ENCODE data around the gene MEIKIN. TPM values are rescaled to one million over a fixed set of nuclear protein-coding genes. Genes with fewer than 3 reads are reported as not detected.

The MEIKIN gene
- total and polyA plus RNA-seq, 2 of the 13 experiments (the other 11 are each of a cell fraction or from before 2014, with no cell fraction given): not detected

DNA sequence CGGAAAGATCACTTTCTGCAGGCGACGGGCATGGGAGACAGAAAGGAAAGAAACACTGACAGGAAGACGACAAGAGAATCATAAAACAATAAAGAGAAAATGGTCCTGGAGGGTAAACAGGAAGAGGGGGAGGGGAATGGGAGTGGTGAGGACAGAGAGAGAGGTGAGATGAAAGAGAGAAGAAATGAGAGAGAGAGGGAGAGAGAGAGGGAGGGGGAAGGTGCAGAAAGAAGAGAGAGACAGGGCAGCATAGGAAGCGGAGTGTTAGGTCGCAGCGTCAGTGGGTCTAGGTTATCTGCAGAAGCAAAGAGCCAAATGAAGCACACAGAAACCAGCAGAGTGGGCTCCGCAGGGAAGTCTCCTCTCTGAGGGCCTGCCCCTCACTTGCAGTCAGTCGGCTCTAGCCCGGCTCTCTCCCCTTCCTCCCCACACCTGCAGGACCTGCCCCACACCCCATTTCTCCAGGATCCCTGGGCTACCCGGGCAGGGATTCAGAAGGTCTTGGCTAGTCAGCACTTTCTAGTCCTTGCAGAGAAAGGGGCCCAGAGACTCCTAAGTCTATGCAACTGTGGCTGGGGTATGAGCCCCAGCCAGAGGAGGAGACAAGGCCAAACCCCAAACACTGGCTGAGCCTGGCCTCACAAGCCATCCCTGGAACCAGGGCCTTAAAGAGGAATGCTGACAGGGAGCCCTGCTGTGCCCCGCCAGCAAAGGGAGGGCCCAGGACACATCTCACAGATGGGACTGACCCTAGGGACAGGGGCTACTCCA lies 29.7 kb upstream of the MEIKIN start:
- in situ Hi-C loops (cut with HindIII; ENCODE audit: extremely low pct_ligation_motif_present, low pct_unique_long_range_greater_than_20kb) (no loop called here), intact Hi-C loops (cut with micrococcal nuclease; ENCODE audit: unreplicated experiment) (no loop called here)
- Histone ChIP-seq H2AFZ (ENCODE audit: low read length) (no peak overlapping the region), H3K9me3 (ENCODE audit: low read length) (no peaks in the 10 kb centered on the region), H3K79me2 (ENCODE audit: insufficient read depth, low read length) (no peaks in the 10 kb centered on the region), H3K27me3 (ENCODE audit: control insufficient read depth in 1 of 2, insufficient read depth in 2 of 2, low read length in 2 of 2) (no peaks in the 10 kb centered on the region), H3K36me3 (replicated peaks in 1 of 2; ENCODE audit: control insufficient read depth in 1 of 2, insufficient read depth in 2 of 2, low read length in 2 of 2) (no peaks in the 10 kb centered on the region), H3K4me3 (replicated peaks in 1 of 3; ENCODE audit: insufficient read depth in 1 of 3, low read depth in 2 of 3, low read length in 3 of 3) (no peak overlapping the region), H3K4me2 (ENCODE audit: low read depth, low read length) (no peak overlapping the region), H3K27ac (ENCODE audit: extremely low read length, insufficient read depth, low read length) (no peak overlapping the region), H3K4me1 (ENCODE audit: insufficient read depth, low read length) (peaks cover 16% of the 10 kb centered on the region), H4K20me1 (ENCODE audit: insufficient read depth, low read length) (no peaks in the 10 kb centered on the region), H3K9ac (ENCODE audit: insufficient read depth, low read depth, low read length) (no peak overlapping the region)
- FAIRE-seq (no peak), DNase-seq (ENCODE audit: low spot score) (no peak), ATAC-seq (peak; percentile 58)
- POLR2A ChIA-PET: no interaction called here
- BruUV-seq (replicated peaks): no TSS peak
- WGBS (ENCODE audit: low lambda C conversion rate): 79% methylated on average over 10 of the region's 12 CpGs
- CTCF ChIA-PET (ENCODE audit: low intra/inter-chr PET ratio, low total read pairs): no interaction called here
- TF ChIP-seq PRDM4 (CRISPR knock-in tag; IDR thresholded peaks at IDR 0.05; ENCODE audit: borderline replicate concordance) (no peak), IKZF1 (IDR thresholded peaks at IDR 0.05) (no peak), MAFK (conservative IDR thresholded peaks at IDR 0.05 in 1 of 2, IDR thresholded peaks at IDR 0.05 in 1 of 2; ENCODE audit: low read length in 2 of 2) (peak; percentile 27 to 42; a peak in 2 of 4 replicates), ZNF34 (CRISPR knock-in tag; IDR thresholded peaks at IDR 0.05; ENCODE audit: borderline replicate concordance) (no peak), ZNF891 (CRISPR knock-in tag; IDR thresholded peaks at IDR 0.05) (no peak), SRY (CRISPR knock-in tag; IDR thresholded peaks at IDR 0.05) (no peak), MAFF (IDR thresholded peaks at IDR 0.05; ENCODE audit: low read depth, low read length) (peak; percentile 29; the same call in 1 of the 2 replicates), SNAI1 (CRISPR knock-in tag; IDR thresholded peaks at IDR 0.05; ENCODE audit: borderline replicate concordance) (no peak), ZNF687 (CRISPR knock-in tag; IDR thresholded peaks at IDR 0.05) (peak; percentile 28), ZNF674 (CRISPR knock-in tag; IDR thresholded peaks at IDR 0.05; ENCODE audit: low read depth) (no peak), ZNF614 (CRISPR knock-in tag; IDR thresholded peaks at IDR 0.05; ENCODE audit: borderline replicate concordance) (no peak)
- TF ChIP-seq, protein P1, sequence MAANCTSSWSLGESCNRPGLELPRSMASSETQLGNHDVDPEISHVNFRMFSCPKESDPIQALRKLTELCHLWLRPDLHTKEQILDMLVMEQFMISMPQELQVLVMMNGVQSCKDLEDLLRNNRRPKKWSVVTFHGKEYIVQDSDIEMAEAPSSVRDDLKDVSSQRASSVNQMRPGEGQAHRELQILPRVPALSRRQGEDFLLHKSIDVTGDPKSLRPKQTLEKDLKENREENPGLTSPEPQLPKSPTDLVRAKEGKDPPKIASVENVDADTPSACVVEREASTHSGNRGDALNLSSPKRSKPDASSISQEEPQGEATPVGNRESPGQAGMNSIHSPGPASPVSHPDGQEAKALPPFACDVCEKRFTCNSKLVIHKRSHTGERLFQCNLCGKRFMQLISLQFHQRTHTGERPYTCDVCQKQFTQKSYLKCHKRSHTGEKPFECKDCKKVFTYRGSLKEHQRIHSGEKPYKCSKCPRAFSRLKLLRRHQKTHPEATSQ (CRISPR knock-in tag; IDR thresholded peaks at IDR 0.05; ENCODE audit: borderline replicate concordance): no peak
